Adrenal gland (tissue), 12 donors: ENCODE measurements around the gene PAOX. TPM values are rescaled to one million over a fixed set of nuclear protein-coding genes. Genes with fewer than 3 reads are reported as not detected.

Experiments used
- DNase-seq, 7 donors: peaks; one replicate each; pipeline ENCODE4 v3.0.0-alpha.2; 2019 to 2020
- H3K27ac ChIP-seq, 5 donors: fragments of 200-600 bp; sonication (generic) in 4 of 5; 1 replicate in 3 of 5; 2 replicates in 2 of 5; pipeline versions ENCODE4 v1.5.1 to v1.8.0; 2016 to 2020; ENCODE audit warnings: mild to moderate bottlenecking in 1 of 5
- H3K27me3 ChIP-seq: fragments of 200-600 bp; 2 replicates; pipeline ENCODE4 v1.8.0; 2021
- H3K36me3 ChIP-seq, 2 donors: fragments of 200-600 bp; replicated peaks in 1 of 2; 1 replicate in 1 of 2; 2 replicates in 1 of 2; pipeline versions ENCODE4 v1.5.1 to v1.8.0; 2018 to 2022
- H3K4me1 ChIP-seq, 2 donors: fragments of 200-600 bp; replicated peaks in 1 of 2; 1 replicate in 1 of 2; 2 replicates in 1 of 2; pipeline versions ENCODE4 v1.5.1 to v1.8.0; 2018 to 2021
- H3K4me3 ChIP-seq, 4 donors: fragments of 200-600 bp; sonication (generic) in 3 of 4; one replicate each; pipeline ENCODE4 v1.5.1; 2016 to 2018
- H3K9me3 ChIP-seq, 3 donors: fragments of 200-600 bp; sonication (generic) in 1 of 3; replicated peaks in 1 of 3; 1 replicate in 2 of 3; 2 replicates in 1 of 3; pipeline versions ENCODE4 v1.5.1 to v1.8.0; 2016 to 2021
- POLR2A ChIP-seq, 2 donors: fragments of 450-650 bp; IDR thresholded peaks; one replicate each; pipeline ENCODE4 v1.6.1; 2017; ENCODE audit warnings: antibody characterized with exemption in 2 of 2, mild to moderate bottlenecking in 2 of 2, moderate library complexity in 1 of 2
- WGBS, 4 donors: extraction: QIAGEN DNeasy Blood & Tissue Kit in 2 of 4; methylation state at CpG; one replicate each; pipeline versions ENCODE4 v1.1.5 to v1.1.7; 2013 to 2017; 5-methylcytosine and 5-hydroxymethylcytosine counted together
- intact Hi-C, 2 donors: fragments of 100-400 bp; cut with DNase I; formaldehyde crosslinking; loops; one replicate each; pipeline versions ENCODE4 v1.14.1 to v1.15.0; 2022 to 2023
- polyA plus RNA-seq, 3 donors: library from polyadenylated mRNA; stranded (reverse); fragments of 200-250 nt in 2 of 3; fragments of 350-450 nt in 1 of 3; fragmentation: Illumina TruSeq in 1 of 3; extraction: RNeasy Lipid Tissue Mini Kit (QIAGEN cat#74804) in 1 of 3; gene quantifications; one replicate each; pipeline ENCODE4 v1.2.3, GENCODE V29; 2013 to 2014
- total RNA-seq, 9 donors: library from RNA; depleted of rRNA in 4 of 9; stranded (reverse); fragments of >200 nt in 4 of 9; fragments of 120-200 nt in 1 of 9; fragmentation: NEBNext Ultra II Directional in 1 of 9; extraction: Animal tissue kit (Norgen Biotek cat#: 25700) in 1 of 9; gene quantifications; one replicate each; pipeline versions ENCODE4 v1.1.0 to v1.2.4, GENCODE V29; 2013 to 2023
- TF ChIP-seq, protein P1 (sequence below), 6 experiments: fragments of 450-650 bp in 4 of 6; fragments of 200-600 bp in 2 of 6; sonication (generic) in 1 of 6; IDR thresholded peaks; 1 replicate in 5 of 6; 2 replicates in 1 of 6; pipeline versions ENCODE4 v1.5.1 to v1.8.0; 2016 to 2021; ENCODE audit warnings: antibody characterized with exemption in 6 of 6, mild to moderate bottlenecking in 2 of 6, moderate library complexity in 1 of 6
- donor health status: healthy with polysubstance abuse.
- donor health status: Bipolar disorder and iron deficiency.
- donor health status: DM: yes; HTN: yes; CAD: no.
- donor health status: DM: no; HTN: no; CAD: no.
- donor health status: DM: no; HTN: no; CAD: no.
- donor health status: DM: yes; HTN: yes; CAD: no.

Gene PAOX
- total and polyA plus RNA-seq, 12 donors, result 1.0 to 34.4 (median 6.4) TPM

DNA sequence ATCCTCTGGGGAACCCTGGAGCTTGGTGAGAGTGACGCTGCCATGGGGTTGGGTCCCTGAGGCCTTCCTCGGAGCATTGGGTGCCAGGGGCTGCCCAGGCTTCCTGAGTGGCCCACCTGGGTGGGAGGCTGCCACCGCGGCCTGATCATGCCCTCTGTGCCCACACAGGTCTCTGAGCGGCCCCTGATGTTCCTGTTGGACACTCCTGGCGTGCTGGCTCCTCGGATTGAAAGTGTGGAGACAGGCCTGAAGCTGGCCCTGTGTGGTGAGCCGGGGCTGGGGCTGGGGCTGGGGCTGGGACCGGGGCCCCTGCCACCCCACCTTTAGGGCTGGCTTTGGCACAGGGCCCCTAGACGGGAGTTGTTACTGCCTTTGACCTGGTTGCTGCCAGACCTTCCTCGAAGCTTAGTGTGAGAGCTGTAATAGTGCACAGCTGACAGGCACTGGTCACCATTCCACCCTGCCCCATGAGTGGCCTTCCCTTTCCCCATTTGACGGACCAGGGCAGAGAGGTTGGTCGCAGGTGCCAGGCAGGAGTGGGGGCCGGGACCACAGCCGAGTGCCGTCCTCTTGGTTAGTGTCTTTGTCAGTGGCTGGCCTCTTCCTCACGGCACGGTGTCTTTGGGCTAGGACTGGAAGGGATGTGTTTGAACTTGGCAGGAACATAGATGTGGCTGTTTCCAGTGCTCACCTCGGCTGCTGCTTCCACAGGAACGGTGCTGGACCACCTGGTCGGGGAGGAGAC, 23.1 kb downstream of the PAOX start:
- Histone ChIP-seq H3K4me1 (peaks cover 9 to 13% of the 10 kb centered on the region in 2 donors), H3K36me3 (peaks cover 0 to 54% of the 10 kb centered on the region in 2 donors), H3K4me3 (no peak overlapping the region), H3K27ac (no peak overlapping the region), H3K27me3 (no peaks in the 10 kb centered on the region), H3K9me3 (no peaks in the 10 kb centered on the region)
- DNase-seq, result peak in 2 of 7 donors; percentile 19 to 43
- TF ChIP-seq POLR2A (IDR thresholded peaks at IDR 0.05), result no peak
- TF ChIP-seq, protein P1, sequence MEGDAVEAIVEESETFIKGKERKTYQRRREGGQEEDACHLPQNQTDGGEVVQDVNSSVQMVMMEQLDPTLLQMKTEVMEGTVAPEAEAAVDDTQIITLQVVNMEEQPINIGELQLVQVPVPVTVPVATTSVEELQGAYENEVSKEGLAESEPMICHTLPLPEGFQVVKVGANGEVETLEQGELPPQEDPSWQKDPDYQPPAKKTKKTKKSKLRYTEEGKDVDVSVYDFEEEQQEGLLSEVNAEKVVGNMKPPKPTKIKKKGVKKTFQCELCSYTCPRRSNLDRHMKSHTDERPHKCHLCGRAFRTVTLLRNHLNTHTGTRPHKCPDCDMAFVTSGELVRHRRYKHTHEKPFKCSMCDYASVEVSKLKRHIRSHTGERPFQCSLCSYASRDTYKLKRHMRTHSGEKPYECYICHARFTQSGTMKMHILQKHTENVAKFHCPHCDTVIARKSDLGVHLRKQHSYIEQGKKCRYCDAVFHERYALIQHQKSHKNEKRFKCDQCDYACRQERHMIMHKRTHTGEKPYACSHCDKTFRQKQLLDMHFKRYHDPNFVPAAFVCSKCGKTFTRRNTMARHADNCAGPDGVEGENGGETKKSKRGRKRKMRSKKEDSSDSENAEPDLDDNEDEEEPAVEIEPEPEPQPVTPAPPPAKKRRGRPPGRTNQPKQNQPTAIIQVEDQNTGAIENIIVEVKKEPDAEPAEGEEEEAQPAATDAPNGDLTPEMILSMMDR (IDR thresholded peaks at IDR 0.05), result no peak
- 92 to 97% (median 94%) methylated on average over 10 to 21 of the region's 21 CpGs for WGBS, 4 donors
- intact Hi-C loops, result no loop called here

DNA sequence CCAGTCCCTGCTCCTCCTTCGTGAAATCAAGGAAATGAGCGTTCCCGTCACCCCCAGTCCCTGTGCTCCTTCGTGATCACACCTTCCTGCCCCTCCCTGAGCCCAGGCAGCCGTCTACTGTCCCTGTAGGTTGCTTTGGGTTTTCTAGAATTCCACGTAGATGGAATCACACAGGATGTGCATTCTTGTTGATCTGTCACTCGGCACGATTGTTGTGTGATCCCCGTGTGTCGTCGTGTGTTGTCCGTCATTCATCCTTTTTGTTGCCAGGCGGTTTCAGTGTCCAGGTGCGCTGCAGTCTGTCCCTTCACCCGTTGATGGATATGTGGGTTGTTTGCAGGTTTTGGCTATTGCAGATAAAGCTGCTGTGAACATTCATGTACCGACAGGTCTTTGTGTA, 24.3 kb downstream of the PAOX start:
- TF ChIP-seq, protein P1 (IDR thresholded peaks at IDR 0.05), result no peak
- TF ChIP-seq POLR2A (IDR thresholded peaks at IDR 0.05), result no peak
- peaks cover 9 to 13% of the 10 kb centered on the region in 2 donors for H3K4me1 ChIP-seq
- peak in 2 of 7 donors; percentile 13 to 35 for DNase-seq
- 87 to 91% (median 88%) methylated on average over 16 of the region's 16 CpGs for WGBS, 4 donors
- no peaks in the 10 kb centered on the region for H3K27me3 ChIP-seq
- no peak overlapping the region for H3K27ac ChIP-seq
- H3K36me3 ChIP-seq, result peaks cover 0 to 45% of the 10 kb centered on the region in 2 donors
- intact Hi-C loops, result no loop called here
- H3K4me3 ChIP-seq, result no peak overlapping the region
- H3K9me3 ChIP-seq, result no peaks in the 10 kb centered on the region

DNA sequence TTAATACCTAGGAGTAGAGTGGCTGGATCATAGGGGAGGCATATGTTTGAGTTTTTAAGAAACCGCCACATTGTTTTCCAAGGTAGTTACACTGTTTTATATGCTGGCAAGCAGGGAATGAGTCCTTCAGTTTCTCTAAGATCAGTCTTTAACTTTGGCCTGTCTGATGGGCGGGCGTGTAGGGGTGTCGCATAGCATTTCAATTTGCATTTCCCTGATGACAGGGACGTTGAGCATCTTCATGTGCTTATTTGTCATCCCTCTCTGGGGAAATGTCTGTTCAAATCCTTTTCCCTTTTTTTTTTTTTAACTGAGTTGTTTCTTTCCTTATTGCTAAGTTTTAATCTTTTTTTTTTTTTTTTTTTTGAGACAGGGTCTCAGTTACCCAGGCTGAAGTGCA, 24.7 kb downstream of the PAOX start:
- WGBS, 4 donors, result 93 to 97% (median 95%) methylated on average over 5 of the region's 5 CpGs
- no peaks in the 10 kb centered on the region for H3K27me3 ChIP-seq
- intact Hi-C loops, result no loop called here
- DNase-seq, result peak in 1 of 7 donors; percentile 17
- no peak overlapping the region for H3K4me3 ChIP-seq
- no peaks in the 10 kb centered on the region for H3K9me3 ChIP-seq
- peaks cover 0 to 41% of the 10 kb centered on the region in 2 donors for H3K36me3 ChIP-seq
- H3K4me1 ChIP-seq, result peaks cover 9 to 13% of the 10 kb centered on the region in 2 donors
- H3K27ac ChIP-seq, result no peak overlapping the region
- TF ChIP-seq, protein P1 (IDR thresholded peaks at IDR 0.05), result no peak
- no peak for TF ChIP-seq POLR2A (IDR thresholded peaks at IDR 0.05)

DNA sequence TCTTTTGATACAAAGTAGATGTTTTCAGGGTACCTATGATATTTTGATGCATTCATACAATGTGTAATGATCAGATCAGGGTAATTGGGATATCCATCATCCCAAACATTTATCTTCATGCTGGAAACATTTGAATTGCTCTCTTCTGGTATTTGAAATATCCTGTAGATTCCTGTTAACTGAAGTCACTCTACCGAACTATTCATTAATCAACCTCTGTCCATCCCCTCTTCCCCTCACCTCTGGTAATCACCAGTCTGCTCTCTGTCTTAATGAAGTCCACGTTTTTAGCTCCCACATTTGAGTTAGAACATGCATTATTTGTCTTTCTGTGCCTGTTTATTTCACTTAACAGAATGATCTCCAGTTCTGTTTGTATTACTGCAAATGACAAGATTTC, 26.2 kb downstream of the PAOX start:
- H3K27me3 ChIP-seq, result no peaks in the 10 kb centered on the region
- WGBS, 4 donors, result 58 to 66% (median 63%) methylated on average over 2 of the region's 2 CpGs
- no peak overlapping the region for H3K27ac ChIP-seq
- no peak for TF ChIP-seq POLR2A (IDR thresholded peaks at IDR 0.05)
- TF ChIP-seq, protein P1 (IDR thresholded peaks at IDR 0.05), result no peak
- DNase-seq, result no peak
- peaks cover 0 to 35% of the 10 kb centered on the region in 2 donors for H3K36me3 ChIP-seq
- no peak overlapping the region for H3K4me3 ChIP-seq
- H3K9me3 ChIP-seq, result no peaks in the 10 kb centered on the region
- H3K4me1 ChIP-seq, result peaks cover 9 to 12% of the 10 kb centered on the region in 2 donors
- intact Hi-C loops, result no loop called here
